ENCODE data around the gene FAM163A. TPM values are rescaled to one million over a fixed set of nuclear protein-coding genes. Genes with fewer than 3 reads are reported as not detected.
"Not testable (repeated sequence)": the region's sequence is repeated elsewhere in the genome, so short reads cannot be mapped to it uniquely, and the experiment has no call there.

The FAM163A gene
- polyA plus RNA-seq, 1 donor, result 0.16 TPM

DNA sequence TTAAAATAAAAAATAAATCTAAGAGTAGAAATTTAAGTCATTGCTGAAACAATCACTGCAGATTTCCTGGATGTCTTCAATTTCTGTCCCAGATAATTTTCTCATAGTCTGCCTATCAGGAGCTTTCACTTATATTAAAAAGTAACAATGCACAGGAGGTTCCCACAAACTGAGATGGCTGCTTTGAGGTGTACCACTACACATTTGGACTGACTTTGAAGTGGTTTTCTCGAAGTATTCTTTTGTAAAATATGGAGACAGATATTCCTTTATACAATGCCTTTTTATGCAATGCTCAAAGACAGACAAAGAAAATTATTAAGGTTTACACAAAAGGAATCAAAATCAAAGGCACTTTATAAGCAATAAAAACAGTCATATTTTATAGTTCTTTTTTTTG, 110.0 kb downstream of the FAM163A start:
- DNase-seq (ENCODE audit: low read depth), result no peak

DNA sequence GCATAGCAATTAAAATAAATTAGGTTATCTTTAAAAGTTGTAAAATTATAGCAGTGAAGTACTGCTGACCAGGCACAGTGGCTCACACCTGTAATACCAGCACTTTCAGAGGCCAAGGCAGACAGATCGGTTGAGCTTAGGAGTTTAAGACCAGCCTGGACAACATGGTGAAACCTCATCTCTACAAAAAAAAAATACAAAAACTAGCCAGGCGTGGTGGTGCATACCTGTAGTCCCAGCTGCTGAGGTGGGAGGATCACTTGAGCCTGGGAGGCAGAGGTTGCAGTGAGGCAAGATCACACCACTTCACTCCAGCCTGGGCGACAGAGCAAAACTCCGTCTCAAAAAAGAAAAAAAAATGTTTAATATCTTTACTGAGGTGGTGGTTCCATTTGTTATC, 112.7 kb downstream of the FAM163A start:
- DNase-seq (ENCODE audit: low read depth), result not testable (repeated sequence)

DNA sequence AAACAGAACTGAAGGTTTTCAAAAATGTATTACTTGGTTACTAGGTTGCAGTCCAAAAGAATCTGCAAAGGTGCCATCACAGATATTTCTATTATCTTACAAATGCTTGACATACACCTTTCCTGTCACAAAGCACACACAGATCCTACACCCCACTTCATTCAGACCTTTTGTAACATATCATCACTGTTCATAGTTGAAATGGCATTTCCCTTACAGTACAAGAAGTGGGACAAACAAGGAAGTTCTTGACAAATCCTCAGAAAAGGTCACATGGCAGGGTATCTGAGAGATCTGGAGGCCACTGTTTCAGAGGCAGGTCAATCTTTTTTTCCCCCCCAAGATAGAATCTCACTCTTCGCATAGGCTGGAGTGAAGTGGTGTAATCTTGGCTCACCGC, 113.2 kb downstream of the FAM163A start:
- DNase-seq (ENCODE audit: low read depth), result no peak

DNA sequence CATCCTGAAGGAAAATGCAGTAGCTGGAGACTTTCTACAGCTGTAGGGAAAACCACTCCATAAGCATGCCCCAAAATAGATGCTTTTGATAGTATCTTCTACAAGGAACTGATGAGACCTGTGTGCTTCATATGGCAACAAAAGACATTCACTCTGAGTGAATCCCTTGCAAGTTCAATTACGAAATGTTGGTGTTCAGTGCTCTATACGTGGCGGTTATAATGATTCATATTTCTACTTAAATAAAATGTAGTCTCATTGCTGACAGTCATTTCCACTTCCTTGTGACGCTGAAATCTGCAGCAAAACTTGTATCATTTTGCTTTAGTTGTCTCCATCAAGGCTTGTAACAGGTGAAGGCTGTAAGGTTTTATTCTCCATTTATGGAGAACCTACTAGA, 113.9 kb downstream of the FAM163A start:
- DNase-seq (ENCODE audit: low read depth), result no peak

DNA sequence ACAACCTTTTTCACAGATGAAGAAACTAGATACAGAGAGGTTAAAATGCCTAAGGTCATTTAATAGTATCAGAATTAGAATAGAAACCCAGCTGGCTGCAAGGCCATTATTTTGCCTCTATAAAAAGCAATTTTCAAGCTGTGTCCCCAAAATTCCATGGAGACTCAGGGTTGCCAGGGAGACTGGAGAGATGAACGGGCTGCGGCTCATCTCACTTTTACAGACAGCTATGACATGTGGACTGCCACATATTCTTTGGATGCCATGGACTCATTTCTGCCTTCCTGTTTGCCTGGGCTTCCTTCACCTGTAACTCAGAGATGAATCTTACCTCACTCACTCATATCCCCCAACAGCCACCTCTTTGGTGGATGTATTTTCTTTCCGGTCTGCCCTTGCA, 117.6 kb downstream of the FAM163A start:
- DNase-seq (ENCODE audit: low read depth), result no peak

DNA sequence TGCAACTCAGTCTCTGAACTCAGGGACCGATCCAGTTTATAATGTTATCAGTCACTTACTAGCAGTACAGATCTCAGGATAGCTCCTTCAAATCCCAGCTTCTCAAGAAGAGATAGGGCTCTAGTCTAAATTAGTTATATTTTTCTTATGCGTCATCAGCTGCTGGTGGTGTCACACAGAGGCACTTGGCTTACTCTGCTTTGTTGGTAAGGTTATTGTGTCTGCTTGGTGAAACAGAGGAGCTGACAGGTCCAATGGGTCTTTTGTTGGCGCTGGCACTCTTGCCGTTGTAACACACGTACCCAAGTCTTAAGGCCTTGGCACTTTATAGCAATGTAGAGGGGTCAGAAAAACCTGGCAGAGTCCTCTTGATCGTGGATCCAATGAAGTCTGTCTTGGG, 122.3 kb downstream of the FAM163A start:
- DNase-seq (ENCODE audit: low read depth), result no peak

Other genes with a start within 250 kb of the FAM163A start
- gene NPHS2, start 167.3 kb upstream of the FAM163A start, polyA plus RNA-seq (ENCODE audit: insufficient read length), result not detected
- gene TDRD5, start 151.5 kb upstream of the FAM163A start, polyA plus RNA-seq (ENCODE audit: insufficient read length), result not detected
- 29.9 TPM for gene TOR1AIP2, start 134.5 kb downstream of the FAM163A start, polyA plus RNA-seq (ENCODE audit: insufficient read length)
- 50.4 TPM for gene TOR1AIP1, start 139.0 kb downstream of the FAM163A start, polyA plus RNA-seq (ENCODE audit: insufficient read length)
- 31.9 TPM for gene CEP350, start 211.5 kb downstream of the FAM163A start, polyA plus RNA-seq (ENCODE audit: insufficient read length)

Measured in forelimb muscle (tissue), 1 donor.